GM10266 (cell line): ENCODE measurements around the gene PFKFB4.
"Not testable (repeated sequence)": the region's sequence is repeated elsewhere in the genome, so short reads cannot be mapped to it uniquely, and the experiment has no call there.

ENCODE experiments used
- DNase-seq: peaks from one replicate; pipeline ENCODE4 v3.0.0; 2012; ENCODE audit errors: extremely low spot score
- CTCF ChIP-seq: IDR thresholded peaks from 2 replicates; pipeline ENCODE4 v1.5.1; 2012; ENCODE audit warnings: mild to moderate bottlenecking, low read depth; ENCODE audit not compliant: control insufficient read depth, insufficient read depth; ENCODE audit errors: missing control alignments

Gene PFKFB4

GRCh38 chr3:48558493-48559134, 2.0 kb upstream of the PFKFB4 start:
- no peak for DNase-seq
- TF ChIP-seq CTCF = no peak

GRCh38 chr3:48555949-48556795, 431 bp downstream of the PFKFB4 start:
- DNase-seq = no peak

GRCh38 chr3:48555231-48555948, 1.2 kb downstream of the PFKFB4 start:
- TF ChIP-seq CTCF = no peak
- no peak for DNase-seq

More at GRCh38 chr3:48555949-48556795, 431 bp downstream of the PFKFB4 start:
- no peak for TF ChIP-seq CTCF

GRCh38 chr3:48553886-48554845, 2.4 kb downstream of the PFKFB4 start:
- no peak for DNase-seq
- TF ChIP-seq CTCF = no peak

GRCh38 chr3:48553361-48553760, 3.2 kb downstream of the PFKFB4 start:
- no peak for DNase-seq
- TF ChIP-seq CTCF = no peak

GRCh38 chr3:48552111-48552951, 4.3 kb downstream of the PFKFB4 start:
- no peak for DNase-seq

GRCh38 chr3:48551651-48552050, 5.0 kb downstream of the PFKFB4 start:
- DNase-seq = not testable (repeated sequence)

More at GRCh38 chr3:48552111-48552951, 4.3 kb downstream of the PFKFB4 start:
- no peak for TF ChIP-seq CTCF
